GM19023 (cell line): ENCODE data around the gene RBAK.
"Not testable (repeated sequence)": the region's sequence is repeated elsewhere in the genome, so short reads cannot be mapped to it uniquely, and the experiment has no call there.

Source experiments
- ATAC-seq: cut with Tn5 transposase; IDR thresholded peaks from one replicate; pipeline ENCODE4 v1.9.1; 2021; ENCODE audit warnings: mild to moderate bottlenecking, moderate library complexity; ENCODE audit not compliant: unreplicated experiment

The RBAK gene

DNA sequence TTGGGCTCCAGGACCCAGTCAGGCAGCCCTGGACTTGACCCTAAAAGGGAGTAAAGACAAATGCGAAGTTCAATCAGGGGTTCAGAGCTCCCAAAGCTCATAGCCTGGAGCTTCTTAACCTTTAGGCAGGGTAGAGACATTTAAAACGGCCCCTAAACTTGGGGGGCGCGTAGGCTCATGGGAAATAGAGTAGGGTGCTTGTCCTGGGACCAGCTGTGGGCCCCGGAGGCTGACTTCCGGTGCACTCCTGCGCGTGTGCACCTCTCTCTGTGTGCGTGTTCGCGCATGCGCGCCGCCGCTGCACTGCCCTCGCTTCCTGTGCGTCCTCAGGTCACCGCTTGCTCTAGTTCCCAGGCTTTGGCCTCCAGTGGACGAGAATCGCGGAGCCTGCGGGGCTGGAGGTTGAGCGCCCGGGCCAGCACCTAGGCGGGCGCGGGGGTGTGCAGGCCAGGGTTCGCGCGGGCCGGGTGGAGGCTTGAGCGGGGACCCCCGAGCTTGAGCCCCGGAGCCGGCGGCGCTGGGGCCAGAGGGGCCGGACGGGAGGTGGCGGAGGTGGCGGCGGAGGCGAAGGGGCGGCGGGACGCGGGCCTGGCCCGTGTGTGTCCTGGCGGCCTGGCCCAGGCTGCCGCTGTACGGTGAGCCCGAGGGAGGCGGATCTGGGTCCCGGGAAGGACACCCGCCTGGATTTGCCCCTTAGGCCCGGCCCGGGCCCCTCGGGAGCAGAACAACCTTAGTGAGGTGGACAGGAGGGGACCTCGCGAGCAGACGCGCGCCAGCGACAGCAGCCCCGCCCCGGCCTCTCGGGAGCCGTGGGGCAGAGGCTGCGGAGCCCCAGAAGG is at the start of gene RBAK:
TSS of gene RBAK (plus strand) at position 303 of the 839 bp plus-strand sequence. CDS start 2,217 bp downstream, outside the sequence.
- ATAC-seq: peak; percentile 100

DNA sequence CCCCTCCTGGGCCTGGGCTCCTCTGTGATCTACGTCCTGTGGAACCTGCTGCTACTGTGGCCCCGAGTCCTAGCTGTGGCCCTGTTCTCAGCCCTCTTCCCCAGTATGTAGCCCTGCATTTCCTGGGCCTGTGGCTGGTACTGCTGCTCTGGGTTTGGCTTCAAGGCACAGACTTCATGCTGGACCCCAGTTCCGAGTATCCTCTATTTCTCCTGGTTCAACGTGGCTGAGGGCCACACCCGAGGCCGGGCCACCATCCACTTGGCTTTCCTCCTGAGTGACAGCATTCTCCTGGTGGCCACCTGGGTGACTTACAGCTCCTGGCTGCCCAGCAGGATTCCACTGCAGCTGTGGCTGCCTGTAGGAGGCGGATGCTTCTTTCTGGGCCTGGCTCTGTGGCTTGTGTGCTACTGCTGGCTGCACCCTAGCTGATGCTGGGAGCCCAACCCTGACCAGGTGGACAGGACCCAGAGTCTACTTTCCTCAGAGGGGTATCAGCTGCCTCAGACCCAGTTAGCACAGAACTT is 48.9 kb upstream of the RBAK start:
- no peak for ATAC-seq

DNA sequence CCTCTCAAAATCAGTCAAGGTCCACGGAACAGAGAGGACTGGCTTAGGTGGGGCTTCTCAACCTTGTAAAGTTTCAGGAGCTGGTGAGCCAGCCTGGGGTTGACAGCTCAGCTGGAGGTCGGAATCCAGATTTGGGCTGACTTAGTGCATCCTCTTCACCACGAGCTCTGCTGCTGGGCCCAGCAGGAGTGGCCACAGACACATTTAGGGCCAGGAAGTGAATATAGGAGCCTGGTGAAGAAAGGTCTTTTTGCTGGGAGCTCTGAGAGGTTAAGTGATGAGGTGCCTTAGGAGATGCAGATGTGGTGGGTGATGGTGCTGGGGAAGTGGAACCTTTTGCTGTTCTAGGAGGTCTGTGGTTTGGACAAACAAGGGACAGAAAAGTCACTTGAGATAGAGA is 47.4 kb upstream of the RBAK start:
- no peak for ATAC-seq

DNA sequence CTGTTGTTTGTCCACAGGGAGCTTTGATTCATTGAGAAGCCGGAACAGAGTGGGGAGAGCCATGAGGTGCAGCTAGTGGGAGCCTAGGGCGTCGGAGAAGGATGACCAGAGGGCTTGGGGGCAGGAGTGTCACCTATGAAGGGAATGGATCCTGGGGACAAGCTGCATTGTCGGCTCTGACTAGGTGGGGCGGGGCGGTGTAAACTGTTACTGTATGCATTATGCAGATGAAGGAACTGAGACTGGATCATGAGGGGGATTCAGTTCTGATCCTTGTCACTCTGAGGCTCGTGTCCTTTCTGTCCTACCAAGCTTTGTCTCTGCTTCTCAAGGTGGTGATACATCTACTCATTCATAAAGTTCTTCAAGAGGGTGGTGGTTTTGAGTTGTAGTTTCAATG is 46.8 kb upstream of the RBAK start:
- no peak for ATAC-seq

DNA sequence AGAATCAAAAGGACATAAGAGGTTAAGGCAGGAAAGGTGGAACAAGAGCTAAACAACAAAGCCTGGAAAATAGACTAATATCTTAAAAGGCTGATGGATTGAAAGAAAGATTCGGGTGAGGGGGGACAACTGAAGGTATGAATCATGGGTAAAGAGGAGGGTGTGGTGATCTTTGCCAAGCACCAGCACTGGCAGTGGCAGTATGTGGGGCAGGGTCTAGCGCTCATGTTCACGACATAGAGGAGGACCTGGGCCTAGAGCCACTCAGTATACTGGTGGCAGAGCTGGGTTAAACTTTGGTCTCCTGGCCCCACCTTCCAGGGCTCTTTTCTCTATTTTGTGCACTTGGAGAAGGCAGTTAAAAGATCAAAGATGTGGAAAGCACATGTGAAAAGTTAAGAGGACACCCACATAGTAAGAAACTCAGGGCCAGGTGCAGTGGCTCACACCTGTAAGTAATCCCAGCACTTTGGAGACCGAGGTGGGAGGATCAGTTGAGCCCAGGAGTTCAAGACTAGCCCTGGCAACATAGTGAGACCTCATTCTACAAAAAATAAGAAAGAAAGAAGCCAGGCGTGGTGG is 46.2 kb upstream of the RBAK start:
- no peak for ATAC-seq

DNA sequence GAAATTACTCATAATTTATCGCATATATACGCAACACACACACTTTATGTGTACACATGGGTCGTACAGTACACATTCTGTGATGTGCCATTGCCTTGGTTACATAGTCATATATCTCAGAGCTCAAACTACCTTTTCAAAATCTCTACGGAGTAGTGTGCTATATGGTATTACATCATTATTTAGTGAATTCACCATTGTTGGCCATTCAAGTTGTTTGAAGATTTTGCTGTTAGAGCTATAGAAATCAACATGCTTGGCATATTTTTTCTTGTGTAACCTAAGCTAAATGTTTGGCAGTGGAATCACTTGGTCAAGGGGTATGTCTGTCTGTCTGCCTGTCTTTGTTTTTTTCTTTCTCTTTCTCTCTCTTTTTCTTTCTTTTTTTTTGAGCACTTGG is 44.7 kb upstream of the RBAK start:
- no peak for ATAC-seq

DNA sequence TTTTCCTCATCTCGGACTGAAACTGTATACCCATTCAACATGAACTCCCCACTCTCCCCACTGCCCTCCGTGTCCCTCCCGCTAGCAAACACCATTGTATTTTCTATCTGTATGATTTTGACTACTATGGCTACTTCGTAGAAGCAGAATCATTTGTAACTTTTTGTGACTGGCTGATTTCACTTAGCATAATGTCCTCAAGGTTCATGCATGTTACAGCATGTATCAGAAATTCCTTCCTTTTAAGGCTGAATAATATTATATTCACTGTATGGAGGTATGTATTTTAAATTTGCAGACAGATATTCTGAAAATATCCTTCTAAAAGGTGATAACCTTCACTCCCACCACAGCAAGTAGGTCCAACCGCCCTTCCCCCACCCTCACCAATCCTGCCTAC is 43.7 kb upstream of the RBAK start:
- no peak for ATAC-seq

DNA sequence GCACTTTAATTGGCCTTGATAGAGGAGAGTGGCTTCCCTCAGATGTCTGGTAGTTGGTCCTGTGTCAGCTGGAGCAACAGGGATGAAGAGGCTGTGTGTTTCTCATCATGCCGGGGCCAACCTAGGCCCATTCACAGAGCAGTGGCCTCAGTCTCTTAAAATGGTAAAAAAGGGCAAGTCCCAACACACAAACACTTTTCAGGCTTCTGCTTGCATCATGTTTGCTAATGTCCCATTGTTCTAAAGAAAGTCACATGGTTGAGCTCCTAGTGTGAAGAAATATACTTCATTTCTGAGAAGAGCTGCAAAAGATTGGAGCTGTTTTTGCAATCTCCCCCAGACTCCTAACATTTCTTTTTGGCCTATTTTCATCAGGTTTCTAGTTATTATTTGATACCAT is 40.6 kb upstream of the RBAK start:
- no peak for ATAC-seq

DNA sequence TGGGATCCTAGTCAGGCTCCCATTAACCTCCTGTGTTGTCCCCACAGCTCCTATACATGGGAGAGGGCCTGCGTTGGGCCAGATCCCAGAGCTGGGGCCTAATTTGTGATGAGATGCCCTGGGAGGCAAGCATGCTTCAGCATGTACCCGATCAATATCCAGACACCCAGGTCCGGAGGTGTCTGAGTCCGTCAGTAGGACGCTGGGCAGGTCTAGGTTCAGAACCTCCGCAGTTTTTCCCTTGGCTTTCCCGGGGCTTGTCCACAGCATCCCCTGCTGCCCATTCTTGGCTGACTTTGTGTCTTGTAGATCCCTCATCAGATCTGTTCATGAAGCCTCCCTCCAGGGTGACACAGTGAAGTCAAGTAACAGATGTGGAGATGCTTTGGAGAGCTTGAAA is 32.7 kb upstream of the RBAK start:
- ATAC-seq: no peak

DNA sequence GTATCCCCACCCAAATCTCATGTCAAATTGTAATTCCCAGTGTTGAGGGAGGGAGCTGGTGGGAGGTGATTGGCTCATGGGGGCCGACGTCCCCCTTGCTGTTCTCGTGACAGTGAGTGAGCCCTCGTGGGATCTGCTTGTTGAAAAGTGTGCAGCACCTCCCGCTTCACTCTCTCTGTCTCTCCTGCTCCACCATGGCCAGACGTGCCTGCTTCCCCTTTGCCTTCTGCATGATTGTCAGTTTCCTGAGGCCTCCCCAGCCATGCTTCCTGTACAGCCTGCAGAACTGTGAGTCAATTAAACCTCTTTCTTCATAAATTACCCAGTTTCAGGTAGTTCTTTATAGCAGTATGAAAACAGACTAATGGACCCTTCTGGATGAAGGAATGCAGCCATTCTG is 29.7 kb upstream of the RBAK start:
- ATAC-seq: not testable (repeated sequence)

DNA sequence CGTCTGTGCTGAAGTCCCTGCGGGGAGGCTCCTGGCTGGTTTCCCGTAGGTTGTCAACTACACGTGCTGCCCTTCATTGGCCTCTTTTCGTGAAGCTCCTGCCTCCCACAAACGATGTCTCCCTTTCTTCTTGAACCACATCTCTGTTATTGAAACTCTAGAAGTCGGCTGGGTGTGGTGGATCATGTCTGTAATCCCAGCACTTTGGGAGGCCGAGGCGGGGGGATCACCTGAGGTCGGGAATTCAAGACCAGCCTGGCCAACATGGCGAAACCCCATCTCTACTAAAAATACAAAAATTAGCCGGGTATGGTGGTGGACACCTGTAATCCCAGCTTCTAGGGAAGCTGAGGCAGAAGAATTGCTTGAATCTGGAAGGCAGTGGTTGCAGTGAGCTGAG is 28.0 kb upstream of the RBAK start:
- not testable (repeated sequence) for ATAC-seq

DNA sequence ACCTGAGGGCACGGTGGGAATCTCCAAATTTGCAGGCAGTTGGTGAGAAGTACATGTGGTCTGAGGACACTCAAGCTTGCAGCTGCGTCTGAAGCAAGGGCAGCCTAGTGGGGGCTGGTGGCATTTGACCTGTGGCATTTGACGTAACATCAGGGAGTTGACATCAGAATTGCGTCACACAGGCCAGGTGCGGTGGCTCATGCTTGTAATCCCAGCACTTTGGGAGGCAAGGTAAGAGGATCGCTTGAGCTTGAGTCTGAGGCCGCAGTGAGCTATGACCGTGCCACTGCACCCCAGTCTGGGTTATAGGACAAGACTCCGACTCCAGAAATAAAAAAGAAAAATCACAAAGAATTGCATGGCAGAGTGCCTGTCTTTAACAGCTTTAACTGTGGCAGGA is 25.6 kb upstream of the RBAK start:
- ATAC-seq: no peak

DNA sequence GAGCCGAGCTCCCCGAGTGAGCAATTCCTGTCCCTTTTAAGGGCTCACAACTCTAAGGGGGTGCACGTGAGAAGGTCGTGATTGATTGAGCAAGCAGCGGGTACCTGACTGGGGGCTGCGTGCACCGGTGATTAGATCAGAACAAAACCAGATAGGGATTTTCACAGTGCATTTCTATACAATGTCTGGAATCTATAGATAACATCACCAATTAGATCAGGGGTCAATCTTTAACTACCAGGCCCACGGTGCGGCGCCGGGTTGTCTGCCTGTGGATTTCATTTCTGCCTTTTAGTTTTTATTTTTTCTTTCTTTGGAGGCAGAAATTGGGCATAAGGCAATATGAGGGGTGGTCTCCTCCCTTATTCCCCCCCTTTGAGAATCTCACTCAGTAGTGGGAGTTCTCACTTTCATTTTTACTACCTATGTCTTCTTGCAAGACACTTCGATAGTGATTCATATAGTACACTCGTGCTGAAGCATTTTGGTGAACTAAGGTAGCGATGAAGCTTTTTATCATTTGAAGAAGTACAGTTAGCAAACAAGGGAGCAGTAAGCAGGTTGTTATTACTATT is 24.6 kb upstream of the RBAK start:
- ATAC-seq: not testable (repeated sequence)

DNA sequence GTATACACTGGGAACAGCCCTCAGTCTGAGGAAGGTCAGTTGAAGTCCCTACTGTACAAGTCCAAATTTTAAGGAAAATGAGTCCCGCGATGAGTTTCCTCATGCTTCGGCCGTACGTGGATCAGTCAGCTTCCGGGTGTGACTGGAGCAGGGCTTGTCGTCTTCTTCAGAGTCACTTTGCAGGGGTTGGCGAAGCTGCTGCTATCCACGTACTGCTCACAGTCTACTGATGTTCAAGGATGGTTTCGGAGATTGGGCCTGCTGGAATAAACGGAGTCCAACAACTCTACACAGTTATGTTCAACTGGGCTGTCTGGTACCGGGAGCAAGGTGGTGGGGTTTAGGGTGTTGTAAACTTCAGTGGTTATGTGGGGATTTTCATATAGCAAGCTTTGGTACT is 22.0 kb upstream of the RBAK start:
- ATAC-seq: not testable (repeated sequence)

DNA sequence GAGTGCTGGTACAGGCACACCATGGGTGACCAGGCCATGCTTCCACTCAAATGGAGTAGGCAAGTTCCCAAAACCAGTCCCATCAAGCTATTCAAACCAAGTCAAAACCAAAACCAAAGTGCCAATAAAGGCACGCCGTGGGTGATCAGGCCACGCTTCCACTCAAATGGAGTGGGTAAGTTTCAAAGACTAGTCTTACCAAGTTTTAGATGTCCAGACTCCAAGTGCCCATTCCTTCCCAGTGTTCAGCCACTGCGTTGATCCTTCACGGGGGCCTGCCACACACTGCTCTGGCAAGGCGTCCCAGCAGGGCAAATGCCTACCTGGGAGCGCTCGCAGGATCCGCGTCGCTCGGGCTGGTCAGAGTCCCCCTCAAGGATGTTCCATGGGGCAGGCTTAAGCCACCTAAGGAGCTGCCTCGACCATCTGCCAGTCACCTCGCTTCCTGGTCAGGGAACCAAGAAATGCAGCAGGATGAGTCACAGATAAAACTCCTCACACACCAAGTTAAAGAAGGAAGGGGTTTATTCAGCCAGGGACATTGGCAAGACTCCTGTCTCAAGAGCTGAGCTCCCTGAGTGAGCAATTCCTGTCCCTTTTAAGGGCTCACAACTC is 17.8 kb upstream of the RBAK start:
- not testable (repeated sequence) for ATAC-seq

DNA sequence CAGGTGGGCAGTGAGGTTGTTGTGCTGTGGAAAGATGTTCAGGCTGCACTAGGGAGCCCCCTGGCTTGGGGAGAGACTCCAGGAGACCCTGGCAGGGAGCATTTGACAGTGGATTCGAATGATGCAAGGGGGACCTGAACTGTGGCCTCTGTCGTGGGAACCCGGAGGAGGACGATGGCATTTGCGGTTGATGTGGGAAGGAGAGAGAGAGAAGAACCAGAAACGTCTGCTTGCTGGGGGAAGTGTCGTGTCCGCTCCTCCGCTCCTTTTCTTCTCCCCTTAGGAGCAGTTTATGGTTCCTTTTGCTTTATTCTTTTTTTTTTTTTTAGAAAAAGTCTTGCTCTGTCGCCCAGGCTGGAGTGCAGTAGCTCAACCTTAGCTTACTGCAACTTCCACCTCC is 12.5 kb upstream of the RBAK start:
- ATAC-seq: not testable (repeated sequence)

DNA sequence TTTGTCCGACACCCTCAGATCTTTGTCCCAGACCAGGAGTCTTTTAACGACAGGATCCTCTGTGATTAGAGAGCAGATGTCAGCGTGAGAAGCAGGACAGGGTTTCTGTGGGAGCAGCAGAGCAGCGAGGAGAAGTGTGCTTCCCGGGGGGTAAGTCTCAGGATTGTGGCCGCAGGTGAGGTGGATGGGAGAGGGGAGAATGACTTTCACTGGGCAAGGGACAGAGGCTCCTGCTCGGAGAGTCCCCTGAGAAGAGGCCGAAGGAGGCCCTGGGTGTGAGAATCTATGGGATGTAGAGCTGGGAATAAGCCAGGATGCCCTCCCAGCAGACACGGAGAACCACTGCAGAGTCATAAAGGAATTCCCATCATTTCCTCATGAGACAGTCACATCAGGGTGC is 10.4 kb upstream of the RBAK start:
- ATAC-seq: no peak

DNA sequence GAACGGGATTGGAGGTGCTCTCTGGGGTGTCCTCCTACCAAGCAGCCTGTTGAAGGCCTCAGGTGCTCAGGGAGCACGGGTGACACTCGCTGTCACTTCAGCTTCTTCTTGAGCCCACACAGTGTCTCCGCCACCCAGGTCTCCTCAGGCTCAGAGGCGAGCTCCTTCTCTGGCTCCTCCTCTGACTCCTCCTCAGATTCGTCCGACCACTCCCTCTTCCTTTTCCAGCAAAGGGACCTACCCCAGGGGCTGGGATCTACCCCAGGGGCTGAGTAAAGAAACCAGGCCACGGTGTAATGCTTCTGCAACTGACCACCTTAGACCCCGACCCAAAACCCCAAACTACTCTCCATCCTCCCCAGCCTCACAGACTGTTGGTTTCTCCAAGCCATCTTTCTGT is 9.2 kb upstream of the RBAK start:
- no peak for ATAC-seq

DNA sequence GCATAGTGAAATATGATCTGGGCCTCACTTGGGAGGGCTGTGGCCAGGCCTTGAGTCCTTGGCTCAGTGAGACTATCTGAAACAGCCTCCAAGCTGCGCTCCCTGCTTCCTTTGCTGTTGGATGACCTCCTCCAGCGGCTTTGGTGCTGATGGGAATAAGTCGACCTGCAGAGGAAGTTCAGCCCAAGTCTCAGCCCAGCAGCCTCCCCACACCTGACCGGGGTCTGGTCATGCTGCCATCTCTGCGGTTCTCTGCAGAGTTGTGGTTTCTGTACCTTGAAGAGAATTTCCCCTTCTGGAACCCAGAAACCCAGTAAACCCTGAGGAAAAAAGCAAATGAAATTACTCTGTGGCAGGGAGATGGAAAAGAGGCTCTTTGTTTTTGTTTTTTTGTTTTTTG is 4.6 kb upstream of the RBAK start:
- no peak for ATAC-seq

DNA sequence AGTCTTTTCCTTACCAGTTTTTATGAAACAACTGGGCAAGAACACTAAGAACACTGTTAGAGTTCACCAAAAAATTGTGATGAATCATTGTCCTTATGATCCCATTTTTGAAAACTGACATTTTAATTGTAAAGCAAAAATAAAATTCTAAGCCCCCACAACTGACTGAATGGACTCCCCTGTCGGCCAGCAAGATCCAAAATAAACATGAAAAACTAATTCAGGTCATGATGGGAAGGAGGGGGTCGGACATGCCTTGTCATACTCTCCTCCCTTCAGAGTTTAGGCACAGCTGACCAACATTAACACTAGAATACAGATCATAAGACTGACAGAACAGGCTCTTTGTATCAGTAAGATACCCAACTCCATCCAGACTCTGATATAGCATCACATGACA is 2.0 kb upstream of the RBAK start:
- ATAC-seq: no peak

DNA sequence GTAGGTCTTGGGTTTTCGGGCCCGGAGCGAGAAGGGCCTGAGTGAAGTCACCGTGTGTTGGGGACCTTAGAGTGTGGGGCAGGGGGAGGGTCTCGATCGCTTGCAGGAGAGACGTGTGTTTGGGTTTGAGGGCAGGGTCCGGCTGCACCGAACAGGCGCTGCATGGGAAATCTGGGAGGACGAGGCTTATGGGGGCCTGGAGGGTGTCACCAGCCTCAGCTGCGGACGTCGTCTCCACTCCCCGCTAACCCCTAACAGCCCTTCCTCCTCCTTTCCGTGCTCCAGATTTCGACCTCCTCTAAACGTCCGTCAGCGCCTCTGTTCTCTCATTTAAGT is 705 bp downstream of the RBAK start:
- not testable (repeated sequence) for ATAC-seq

DNA sequence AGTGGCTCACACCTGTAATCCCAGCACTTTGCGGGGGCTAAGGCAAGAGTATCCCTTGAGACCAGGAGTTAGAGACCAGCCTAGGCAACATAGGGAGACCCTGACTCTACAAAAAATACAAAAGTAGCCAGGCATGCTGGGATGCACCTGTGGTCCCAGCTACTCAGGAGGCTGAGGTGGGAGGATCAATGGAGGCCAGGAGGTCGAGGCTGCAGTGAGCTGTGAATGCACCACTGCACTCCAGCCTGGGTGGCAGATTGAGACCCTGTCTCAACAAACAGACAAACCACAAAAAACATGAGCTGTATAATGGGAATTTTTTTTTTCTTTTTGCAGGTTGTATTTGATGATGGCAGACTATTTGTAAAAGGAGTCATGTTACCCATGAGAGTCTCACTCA is 1.5 kb downstream of the RBAK start:
- not testable (repeated sequence) for ATAC-seq
